GM12874 (cell line): ENCODE data around the gene EML3.

Experiments used
- TF ChIP-seq, protein P1 (sequence below): IDR thresholded peaks from 2 replicates; pipeline ENCODE4 v1.5.1; 2011; ENCODE audit warnings: low read depth, mild to moderate bottlenecking, control low read depth, low read length, moderate library complexity; ENCODE audit not compliant: insufficient read depth

EML3 gene

DNA sequence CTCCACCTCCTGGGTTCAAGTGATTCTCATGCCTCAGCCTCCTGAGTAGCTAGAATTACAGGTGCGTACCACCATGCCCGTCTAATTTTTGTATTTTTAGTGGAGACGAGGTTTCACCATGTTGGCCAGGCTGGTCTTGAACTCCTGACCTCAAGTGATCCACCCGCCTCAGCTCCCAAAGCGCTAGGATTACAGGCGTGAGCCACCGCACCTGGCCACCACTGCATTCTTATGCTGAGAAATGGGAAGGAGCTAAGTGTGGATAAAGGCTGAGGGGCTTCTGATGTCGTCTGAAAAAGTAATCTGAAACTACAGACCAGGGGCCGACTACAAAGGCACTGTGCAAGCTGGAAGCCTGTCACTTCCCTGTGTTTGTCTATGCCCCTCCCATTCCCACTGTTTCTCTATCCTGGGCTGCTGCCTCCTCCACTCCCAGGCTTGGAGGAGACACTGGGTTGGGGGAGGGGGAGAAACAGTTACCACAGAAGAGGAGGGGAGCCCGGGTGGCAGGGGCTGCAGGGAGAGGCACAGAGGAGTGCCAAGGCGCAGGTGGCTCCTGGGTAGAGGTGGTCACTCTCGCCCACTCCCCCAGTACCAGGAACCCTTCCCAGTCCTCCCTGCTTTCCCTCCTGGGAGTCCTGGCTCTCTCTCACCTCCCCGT lies 8.0 kb downstream of the EML3 start:
- TF ChIP-seq, protein P1, sequence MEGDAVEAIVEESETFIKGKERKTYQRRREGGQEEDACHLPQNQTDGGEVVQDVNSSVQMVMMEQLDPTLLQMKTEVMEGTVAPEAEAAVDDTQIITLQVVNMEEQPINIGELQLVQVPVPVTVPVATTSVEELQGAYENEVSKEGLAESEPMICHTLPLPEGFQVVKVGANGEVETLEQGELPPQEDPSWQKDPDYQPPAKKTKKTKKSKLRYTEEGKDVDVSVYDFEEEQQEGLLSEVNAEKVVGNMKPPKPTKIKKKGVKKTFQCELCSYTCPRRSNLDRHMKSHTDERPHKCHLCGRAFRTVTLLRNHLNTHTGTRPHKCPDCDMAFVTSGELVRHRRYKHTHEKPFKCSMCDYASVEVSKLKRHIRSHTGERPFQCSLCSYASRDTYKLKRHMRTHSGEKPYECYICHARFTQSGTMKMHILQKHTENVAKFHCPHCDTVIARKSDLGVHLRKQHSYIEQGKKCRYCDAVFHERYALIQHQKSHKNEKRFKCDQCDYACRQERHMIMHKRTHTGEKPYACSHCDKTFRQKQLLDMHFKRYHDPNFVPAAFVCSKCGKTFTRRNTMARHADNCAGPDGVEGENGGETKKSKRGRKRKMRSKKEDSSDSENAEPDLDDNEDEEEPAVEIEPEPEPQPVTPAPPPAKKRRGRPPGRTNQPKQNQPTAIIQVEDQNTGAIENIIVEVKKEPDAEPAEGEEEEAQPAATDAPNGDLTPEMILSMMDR = no peak

DNA sequence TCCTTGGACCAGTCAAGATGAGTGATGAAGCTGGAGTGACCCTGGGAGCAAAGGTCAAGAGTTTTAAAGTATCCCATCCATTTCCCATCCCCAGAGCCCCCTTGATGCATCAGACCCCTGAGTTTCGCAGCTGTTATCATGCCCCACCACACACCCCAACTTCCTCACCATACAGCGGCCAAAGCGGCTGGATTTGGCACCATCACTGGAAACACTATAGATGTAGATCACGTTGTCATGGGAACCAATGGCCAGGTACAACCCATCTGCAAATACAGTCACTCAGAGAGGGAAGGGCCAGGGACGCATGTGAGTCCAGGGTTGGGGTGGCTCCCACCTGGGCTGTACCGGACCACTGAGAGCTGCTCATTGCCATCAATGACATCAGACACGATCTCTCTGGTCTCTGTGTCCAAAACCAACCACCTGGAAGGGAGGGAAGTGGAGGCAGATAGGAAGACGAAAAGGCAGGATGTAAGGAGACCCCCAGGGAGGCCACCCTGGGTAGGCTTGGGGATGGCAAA lies 8.7 kb downstream of the EML3 start:
- TF ChIP-seq, protein P1 = no peak

DNA sequence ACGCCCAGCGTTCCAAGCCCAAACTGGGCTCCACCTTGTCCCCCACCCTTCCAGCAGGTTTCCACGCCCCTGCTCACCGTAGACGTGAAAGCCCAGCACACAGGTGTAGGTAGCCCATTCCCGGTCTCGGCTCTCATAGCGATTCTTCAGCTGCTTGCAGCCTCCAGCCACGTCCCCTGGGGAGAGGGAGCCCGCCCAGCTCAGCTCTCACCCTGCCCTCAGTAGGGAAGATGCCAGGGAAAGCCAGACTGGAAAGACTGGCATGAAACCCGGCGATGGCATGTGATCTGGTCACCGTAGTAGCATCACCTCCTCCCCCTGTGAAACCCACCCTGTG lies 9.5 kb downstream of the EML3 start:
- TF ChIP-seq, protein P1 = no peak

DNA sequence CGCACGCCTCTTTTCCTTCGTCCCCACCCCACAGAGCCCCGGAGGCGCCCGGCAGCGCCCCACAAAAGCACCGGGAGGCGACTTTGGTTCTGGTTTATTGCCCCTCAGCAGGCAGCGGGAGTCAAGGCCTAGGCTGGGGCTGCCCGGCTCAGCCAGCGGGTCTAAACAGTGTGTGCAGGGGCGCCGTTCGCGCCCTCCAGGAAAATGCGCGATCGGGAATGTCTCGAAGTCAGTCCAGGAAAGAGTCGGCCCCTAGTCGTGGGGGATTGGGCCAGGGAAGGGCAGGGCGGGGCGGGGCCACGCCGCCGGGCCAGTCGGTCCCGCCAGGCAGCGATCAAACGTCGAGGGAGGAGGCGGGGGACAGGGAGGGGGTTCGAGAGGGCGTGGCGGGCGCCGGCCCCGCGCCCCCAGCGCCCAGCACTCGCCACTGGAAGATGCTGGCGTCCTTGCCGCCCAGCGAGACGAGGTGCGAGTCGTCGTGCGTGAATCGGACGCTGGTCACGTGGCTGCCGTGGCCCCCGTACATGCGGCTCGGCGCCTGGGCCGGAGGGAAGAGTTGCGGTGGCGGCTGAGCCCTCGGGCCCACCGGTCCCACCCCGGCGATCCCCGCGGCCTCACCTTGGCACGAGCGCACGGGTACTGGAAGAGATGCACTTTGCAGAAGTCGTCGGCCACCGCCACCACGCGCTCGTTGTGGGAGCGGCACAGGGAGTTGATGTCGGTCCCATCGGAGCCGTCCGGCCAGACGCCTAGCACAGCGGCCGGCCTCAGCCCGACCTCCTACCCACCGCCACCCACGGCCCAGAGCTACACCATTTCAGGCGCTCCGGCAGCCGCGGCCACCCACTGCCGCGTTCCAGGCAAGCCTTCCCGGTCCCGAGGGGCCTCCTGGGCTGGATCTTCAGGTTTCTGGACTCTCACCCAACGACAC lies 10.2 kb downstream of the EML3 start:
- TF ChIP-seq, protein P1 = no peak

DNA sequence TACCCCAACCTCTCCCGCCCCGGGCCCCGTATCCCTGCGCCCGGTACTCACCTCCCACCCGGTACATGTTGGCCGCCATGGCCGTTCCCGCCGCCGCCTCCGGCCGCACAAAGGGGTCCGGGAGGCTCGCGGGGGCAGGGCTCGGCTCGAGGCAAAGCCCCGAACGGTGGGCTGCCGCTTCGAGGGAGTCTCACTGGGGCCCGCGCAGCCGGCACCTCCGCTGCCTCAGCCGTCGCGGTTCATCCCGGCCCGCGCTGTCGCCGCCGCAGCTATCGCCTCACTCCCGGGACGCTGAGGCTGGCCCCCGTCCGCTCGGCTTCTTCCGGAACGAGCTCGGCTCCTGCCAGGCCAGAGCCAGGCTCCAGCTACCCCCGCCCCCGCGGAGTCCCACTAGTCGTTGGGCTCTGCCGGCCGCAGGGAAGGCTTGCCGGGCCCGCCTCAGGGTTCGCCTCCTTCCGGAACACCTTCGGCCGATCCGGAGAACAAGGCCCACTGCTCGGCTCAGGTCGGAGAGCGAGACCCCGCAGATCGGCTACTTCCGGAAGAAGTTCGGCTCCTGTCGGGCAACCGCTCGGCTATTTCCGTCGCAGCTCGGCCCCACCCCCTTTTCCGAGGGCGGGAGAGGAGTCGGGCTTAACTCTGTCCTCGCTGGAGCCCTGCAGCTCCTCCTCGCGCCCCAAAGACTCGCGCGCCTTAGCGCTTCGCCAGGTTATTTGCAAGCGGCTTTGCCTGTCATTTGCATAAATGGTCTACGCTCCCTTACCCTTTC lies 11.0 kb downstream of the EML3 start, which contains the start of gene MTA2:
TSS of gene MTA2 (minus strand) at position 494 of the 769 bp plus-strand sequence. CDS start at position 79, 415 bp downstream.
- TF ChIP-seq, protein P1 = no peak

DNA sequence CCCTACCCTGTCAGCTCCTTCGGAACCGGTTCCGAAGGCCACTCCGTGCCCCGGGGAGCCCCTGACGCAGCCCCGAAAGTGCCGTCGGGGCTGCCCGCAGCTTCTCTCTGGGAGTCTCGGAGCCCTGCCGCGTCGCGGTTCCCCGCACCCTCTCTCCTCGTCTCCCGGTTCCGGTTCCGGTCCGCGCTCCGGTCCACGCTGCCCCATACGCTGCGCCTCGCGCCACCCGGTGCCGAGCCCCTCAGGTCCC lies 11.5 kb downstream of the EML3 start:
- TF ChIP-seq, protein P1 = no peak
